ENCODE data around the gene FAM234A.

The FAM234A gene

GRCh38 chr16:280991-281659 lies 46.5 kb downstream of the FAM234A start:
- no peak for DNase-seq (ENCODE audit: low read depth in 2 of 2)

DNA sequence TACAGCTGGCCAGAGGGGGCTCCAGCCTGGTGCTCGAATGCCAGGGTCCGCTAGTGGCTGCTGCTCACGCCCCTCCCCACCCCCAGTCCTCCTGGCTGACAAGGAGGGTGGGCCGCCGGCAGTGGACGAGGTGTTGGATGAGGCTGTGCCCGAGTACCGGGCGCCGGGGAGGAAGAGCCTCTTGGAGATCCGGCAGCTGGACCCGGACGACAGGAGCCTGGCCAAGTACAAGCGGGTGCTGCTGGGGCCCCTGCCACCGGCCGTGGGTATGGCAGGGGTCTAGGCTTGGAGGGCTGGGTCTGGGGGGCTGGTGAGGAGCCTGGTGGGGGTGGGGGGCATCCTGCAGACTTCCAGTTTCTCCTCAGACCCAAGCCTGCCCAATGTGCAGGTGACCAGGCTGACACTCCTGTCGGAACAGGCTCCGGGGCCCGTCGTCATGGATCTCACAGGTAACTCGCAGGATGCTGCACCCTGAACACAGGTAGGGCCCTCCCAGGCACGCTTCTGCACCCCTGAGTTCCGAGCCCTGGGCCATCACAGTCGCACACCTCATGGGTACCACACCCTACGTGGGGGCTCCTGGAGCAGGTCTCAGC lies 47.1 kb downstream of the FAM234A start:
- no peak for DNase-seq (ENCODE audit: low read depth in 2 of 2)

GRCh38 chr16:282491-282890 lies 47.9 kb downstream of the FAM234A start:
- no peak for DNase-seq (ENCODE audit: low read depth in 2 of 2)

GRCh38 chr16:283033-283805 lies 48.6 kb downstream of the FAM234A start, which contains the start of gene PDIA2:
TSS of gene PDIA2 (plus strand) at chr16:283164. CDS start at chr16:283170, 6 bp downstream.
- DNase-seq (ENCODE audit: low read depth in 2 of 2): no peak

GRCh38 chr16:284204-285120 lies 49.8 kb downstream of the FAM234A start:
- no peak for DNase-seq (ENCODE audit: low read depth in 2 of 2)

GRCh38 chr16:285146-286055 lies 50.8 kb downstream of the FAM234A start:
- no peak for DNase-seq (ENCODE audit: low read depth in 2 of 2)

GRCh38 chr16:286491-287297 lies 52.1 kb downstream of the FAM234A start:
- DNase-seq (ENCODE audit: low read depth in 2 of 2): no peak

- no peak for DNase-seq (ENCODE audit: low read depth in 2 of 2)
These were observed 52.7 kb downstream of the FAM234A start for GRCh38 chr16:287298-287811.

DNA sequence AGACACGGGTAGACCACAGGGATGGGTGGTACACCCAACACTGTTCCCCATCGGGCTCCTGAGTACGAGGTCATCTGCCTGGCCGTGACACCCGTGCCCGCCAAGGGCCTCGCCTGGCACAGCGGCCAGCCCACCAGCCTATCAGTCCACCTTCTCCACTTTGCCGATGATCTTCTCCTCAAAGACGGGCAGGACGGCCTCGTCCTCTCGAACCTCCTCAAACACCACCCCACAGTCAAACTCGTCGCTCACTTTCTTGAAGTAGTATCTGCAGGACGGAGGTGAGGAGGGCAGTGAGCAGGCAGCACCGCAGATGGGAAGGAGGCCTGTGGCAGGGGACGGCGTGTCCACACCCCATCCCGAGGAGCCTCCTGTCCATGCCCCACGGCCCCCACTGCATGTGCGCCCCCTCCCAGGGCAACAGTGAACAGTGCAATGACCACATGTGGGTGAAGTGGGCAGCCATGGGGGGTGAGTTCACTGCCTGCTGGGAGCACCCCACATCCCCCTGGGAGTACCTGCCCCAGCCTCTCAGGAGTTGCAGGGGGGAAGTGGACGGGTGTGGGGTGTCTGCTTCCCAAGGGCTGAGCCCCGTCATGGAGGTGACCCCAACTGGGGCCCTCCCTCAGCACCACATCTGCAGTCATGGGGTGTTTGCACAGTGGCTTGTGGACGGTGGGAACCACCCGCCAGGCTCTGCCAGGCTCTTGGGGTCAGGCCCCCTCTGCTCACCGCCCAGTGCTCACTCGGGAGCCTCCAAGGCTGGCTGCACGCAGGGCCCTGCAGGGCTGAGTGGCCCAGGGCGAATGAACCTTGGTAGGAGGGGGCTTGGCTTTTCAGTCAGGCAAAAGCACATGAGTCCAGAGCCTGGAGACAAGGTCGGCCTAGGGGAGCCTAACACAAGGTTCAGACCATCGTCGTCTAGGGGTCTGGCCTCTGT lies 53.6 kb downstream of the FAM234A start:
- DNase-seq (ENCODE audit: low read depth in 2 of 2): no peak

- DNase-seq (ENCODE audit: low read depth in 2 of 2): no peak
These were observed 54.9 kb downstream of the FAM234A start for GRCh38 chr16:289395-289997.

- no peak for DNase-seq (ENCODE audit: low read depth in 2 of 2)
These were observed 55.5 kb downstream of the FAM234A start for GRCh38 chr16:290015-290680.

GRCh38 chr16:290681-291405 lies 56.2 kb downstream of the FAM234A start:
- no peak for DNase-seq (ENCODE audit: low read depth in 2 of 2)

DNA sequence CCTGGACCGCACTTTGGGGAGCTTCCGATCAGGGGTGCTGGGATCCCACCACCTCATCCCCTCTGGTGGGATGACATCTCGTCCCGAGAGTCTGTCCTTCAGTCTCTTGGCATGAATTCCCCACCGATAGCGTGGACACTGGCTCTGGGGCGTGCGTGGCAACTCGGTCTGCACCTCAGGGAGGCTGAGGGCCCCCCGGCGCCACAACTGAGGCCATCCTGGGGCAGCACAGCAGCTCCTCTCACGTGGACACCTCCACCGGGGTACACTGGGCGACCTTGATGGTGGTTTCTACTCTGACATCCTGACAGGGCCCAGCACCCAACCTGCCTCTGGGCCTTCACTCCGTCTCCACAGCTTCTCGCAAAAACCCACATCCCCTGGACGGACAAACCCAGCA lies 56.9 kb downstream of the FAM234A start:
- DNase-seq (ENCODE audit: low read depth in 2 of 2): no peak

DNA sequence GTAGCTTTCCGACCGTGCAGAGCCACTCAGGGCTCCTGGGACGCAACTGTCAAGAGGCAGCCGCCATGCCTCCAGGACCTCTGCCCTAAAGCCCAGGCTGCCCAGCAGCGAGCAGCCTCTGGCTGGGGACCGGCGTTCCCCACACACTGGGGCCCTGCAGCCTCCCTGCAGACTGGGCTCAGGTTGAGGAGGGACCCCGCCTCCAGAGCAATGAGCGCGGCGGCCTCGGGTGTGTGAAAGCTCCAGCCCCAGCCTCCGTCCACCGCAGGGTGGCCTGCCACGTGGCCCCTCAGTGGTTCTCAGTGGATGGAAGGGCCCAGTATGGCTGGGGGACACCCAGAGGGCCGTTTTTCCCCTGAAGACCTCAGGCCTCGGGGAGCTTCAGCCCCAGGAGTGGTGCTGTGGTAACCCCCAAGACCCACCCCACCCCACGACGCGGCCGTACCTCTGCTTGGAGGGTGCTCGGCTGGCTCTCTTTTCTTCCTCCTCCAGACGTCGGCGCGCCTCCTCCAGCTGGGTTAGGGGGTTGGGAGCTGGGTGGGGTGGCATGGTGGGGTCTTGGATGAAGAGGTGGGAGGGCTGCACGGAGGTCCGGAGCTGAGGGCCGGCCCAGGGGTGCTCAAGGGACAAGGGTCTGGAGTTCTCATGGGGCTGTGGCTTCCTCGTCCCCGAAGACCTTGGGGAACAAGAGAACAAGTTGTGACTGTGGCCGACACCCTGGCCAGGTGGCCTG lies 58.6 kb downstream of the FAM234A start:
- no peak for DNase-seq (ENCODE audit: low read depth in 2 of 2)

DNA sequence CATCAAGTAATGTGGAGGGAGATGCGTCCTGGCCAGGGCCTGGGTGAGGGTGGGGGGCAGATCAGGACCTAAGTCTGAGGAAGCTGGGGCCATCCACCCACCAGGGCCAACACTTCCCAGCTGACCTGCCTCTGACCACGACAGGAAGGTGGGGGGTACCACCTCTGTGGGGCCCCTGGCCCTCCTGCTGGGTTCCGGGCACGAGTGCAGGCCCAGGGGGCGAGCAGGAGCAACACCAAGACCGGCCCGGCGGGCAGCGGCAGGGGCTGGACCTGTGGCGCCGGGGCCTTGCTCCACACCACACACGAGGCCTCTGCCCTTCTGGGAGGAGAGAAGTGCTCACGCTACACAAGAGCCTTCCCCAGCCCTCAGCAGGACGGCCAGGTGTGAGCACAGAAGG lies 61.7 kb downstream of the FAM234A start:
- no peak for DNase-seq (ENCODE audit: low read depth in 2 of 2)

DNA sequence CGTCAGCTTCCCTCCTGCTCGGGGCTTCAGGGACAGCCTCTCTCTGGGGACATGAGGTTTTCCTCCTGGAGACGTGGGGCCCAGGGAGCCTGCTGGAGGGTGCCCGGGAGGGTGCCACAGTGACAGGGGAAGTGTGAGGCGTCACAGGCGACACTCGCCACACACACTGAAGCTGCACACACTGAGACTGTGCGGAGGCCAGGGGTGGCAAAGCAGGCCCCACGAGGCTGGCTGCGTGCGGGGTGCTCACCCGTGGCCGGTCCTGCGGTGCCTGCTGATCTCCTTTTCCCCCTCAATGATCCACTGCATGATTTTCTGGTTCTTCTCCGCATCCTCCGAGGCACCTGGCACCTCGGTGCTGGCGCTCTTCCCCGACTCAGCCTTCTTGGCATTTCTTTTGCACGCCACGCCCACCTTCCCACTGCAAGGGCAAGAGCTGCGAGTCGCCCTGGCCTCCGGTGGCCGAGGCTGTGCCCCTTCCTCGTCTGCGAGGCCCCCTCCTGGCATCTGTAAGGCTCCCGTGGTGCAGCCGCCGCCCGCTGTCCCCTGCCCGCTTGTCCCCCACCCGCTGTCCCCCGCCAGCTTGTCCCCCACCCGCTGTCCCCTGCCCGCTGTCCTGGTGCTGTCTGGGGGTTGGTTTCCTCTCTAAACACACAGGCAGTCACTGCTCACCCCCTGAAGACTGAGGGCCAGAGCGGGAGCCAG lies 62.3 kb downstream of the FAM234A start:
- DNase-seq (ENCODE audit: low read depth in 2 of 2): no peak

All from stimulated activated CD8-positive, alpha-beta memory T cell treated with anti-CD3 and anti-CD28 coated beads, Interleukin-15, amount 100 ng/mL, for 48 hours (primary cell).